GM21447 (cell line): ENCODE data around the gene PBXIP1.
A peak's percentile ranks its signal among the peaks of the same experiment; 100 is the strongest.

ENCODE experiments used
- ATAC-seq: cut with Tn5 transposase; IDR thresholded peaks from one replicate; pipeline ENCODE4 v1.9.1; 2021; ENCODE audit not compliant: unreplicated experiment

The PBXIP1 gene, protein sequence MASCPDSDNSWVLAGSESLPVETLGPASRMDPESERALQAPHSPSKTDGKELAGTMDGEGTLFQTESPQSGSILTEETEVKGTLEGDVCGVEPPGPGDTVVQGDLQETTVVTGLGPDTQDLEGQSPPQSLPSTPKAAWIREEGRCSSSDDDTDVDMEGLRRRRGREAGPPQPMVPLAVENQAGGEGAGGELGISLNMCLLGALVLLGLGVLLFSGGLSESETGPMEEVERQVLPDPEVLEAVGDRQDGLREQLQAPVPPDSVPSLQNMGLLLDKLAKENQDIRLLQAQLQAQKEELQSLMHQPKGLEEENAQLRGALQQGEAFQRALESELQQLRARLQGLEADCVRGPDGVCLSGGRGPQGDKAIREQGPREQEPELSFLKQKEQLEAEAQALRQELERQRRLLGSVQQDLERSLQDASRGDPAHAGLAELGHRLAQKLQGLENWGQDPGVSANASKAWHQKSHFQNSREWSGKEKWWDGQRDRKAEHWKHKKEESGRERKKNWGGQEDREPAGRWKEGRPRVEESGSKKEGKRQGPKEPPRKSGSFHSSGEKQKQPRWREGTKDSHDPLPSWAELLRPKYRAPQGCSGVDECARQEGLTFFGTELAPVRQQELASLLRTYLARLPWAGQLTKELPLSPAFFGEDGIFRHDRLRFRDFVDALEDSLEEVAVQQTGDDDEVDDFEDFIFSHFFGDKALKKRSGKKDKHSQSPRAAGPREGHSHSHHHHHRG

DNA sequence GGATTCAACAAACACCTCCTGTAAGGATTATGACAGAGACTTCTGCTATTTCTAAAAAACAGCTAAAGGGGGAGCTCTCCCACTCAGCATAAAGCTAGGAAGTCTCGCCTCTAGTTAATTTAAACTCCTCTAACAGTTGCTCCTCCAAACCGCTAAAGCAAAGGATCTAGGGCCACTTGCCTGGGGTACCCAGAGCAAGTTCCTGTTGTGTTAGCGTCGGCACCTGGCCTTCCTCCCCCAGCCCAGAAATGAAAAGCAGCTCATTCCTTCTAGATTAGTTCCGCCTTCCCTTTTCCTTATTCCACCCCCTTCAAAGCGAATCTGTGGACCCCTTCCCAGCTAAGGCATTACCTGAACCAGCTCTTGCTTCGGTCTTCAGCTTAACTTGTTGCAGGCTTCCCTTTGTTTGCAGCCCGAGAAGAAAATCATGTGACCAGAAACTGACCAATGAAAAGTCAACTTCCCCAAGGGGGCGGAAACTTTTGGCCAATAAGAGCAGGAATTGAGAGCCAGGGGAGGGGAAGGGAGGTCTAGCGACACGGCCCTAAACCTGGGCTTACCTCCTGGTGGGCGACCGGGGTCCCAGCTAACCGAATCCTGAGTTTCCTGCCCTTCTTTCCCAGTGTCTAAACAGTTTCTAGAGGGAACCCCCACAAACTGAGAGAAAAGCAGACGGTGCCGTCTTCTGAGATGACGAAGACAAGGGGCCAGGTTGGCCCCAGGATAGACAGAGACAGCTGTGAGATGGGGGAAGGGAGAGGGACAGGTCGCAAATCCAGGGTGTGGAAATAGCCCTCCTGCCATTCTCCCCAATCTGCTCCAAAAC lies at the start of gene PBXIP1:
Gene PBXIP1, minus strand, starts transcription at position 382 of the 826 bp plus-strand sequence. CDS start 2,378 bp downstream, outside the sequence.
- ATAC-seq = peak; percentile 62

DNA sequence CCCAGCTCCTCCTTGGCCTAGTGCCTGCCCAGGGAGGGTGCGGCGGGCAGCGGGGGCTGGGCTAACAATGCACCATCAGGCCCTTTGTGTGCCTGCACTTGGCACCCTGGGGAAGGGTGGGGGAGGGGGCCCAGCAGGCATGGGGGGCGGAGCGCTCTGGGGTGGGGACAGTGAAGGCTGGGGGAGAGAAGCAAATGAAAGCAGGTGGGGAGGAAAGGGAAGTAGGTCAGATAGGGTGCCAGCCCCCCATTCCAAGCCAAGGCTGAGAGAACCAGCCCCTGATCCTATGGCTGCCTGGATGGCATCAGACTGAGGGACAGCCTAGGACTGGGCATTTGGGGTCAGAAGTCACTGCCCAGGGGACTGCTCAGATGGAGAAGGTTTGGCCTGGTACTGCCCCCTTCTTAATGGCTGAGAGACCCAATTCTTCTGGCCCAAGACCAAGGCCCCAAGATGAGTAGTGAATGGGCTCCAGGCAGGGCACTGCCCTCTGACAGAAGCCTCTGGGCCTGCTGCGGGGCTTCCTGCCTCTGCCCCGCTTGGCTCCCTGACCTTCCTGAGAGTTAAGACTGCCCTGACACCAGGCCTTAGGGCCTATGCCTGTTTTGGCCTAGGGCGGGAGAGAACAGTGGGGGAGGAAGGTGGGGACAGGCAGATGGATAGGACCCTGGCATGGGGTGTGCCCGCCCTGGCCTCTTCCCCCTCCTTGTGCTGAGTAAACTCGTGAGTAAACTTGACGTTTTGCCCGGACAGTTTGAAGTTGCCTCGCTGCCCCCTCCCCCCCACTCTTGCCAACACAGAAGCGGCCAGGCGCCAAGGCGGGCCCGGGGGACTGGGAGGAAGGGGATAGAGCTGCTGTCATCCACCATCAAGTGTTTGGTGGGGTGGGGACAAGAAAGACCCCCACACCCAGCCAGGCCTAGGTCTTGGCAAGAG lies 49.4 kb upstream of the PBXIP1 start:
- no peak for ATAC-seq

DNA sequence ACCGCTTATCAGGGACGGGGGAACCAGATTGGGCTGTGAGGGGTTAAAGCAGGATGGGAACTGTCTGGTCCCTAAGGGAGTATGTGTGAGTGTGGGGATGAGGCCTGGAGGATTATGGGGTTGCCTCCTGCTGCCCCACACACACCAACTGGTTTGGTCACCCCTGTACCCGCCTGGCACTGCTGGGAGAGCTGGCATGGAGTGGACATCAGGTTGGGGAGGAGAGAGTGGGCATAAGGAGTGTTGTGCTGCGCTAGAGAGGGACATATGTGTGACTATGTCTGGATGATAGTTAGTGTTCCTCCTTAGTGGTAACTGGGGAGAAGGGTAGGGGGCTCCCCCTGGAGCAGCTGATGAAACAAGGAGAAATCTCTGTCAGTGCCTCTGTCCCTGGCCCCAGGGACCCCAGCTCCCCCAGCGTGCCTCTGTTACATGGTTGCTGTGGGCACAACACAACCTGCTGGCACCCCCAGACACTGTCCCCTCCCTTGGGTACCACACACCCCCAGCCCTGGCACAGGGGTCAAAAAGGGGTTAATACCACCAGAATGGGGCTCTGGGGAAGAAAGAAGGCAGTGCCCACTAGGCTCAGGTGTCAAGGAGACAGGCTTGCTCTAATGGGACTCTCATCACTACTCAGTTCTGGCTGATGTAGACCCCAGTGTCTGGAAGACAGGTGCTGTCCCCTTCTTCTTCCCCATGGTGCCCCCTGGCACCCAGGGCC lies 48.6 kb upstream of the PBXIP1 start:
- ATAC-seq = no peak

DNA sequence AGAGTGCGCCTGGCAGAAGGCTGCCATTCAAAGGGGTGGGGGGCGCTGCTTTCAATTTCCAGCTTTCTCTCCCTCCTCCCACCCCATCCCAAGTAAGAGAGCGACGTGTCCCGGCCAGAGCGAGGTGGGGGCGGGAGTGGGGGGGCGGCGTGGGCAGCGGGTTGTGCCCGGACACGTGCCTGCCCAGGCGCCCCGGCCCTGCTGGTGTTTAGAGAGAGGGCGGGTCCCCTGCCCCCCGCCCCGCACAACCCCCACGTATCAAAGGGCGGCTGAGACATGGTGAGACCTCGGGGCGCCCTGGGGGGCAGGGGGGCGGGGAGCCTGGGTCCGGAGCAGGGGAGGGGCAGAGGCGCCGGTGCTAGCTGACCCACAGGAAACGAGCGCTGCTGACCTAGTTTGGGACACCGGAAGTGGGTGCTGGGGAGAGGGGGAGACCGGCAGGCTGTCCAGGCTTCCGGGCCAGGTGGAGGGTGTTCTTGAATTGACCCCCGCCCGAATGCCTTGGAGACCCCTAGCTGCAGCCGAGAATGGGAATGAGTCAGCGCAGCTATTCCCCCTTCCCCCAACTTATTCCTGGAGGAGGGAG lies 48.0 kb upstream of the PBXIP1 start:
- no peak for ATAC-seq

DNA sequence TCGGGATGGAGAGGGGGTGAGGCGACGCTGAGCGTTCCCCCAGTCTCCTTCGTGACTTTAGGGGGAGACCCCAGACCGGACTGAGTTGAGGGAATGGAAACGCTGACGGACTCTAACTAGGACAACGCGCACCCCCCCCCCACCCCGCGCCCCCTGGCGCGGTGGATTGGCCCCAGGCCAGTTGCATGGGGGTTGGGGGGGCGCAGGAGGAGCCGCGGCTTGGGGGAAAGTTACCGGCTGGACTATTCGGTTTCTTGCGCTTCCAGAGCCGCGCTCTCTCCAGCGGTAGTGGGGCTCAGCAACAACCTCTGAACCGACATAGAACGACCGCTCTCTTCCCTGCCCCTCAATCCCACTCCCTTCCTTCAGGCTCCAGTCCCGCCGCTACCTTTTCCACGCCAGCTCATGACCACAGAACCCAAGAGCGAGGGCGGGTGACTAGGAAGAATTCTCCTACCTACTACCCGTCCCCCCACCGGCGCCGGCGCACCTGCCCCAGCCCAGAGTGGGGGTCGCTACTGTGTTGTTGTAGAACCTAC lies 47.4 kb upstream of the PBXIP1 start:
- ATAC-seq = no peak

DNA sequence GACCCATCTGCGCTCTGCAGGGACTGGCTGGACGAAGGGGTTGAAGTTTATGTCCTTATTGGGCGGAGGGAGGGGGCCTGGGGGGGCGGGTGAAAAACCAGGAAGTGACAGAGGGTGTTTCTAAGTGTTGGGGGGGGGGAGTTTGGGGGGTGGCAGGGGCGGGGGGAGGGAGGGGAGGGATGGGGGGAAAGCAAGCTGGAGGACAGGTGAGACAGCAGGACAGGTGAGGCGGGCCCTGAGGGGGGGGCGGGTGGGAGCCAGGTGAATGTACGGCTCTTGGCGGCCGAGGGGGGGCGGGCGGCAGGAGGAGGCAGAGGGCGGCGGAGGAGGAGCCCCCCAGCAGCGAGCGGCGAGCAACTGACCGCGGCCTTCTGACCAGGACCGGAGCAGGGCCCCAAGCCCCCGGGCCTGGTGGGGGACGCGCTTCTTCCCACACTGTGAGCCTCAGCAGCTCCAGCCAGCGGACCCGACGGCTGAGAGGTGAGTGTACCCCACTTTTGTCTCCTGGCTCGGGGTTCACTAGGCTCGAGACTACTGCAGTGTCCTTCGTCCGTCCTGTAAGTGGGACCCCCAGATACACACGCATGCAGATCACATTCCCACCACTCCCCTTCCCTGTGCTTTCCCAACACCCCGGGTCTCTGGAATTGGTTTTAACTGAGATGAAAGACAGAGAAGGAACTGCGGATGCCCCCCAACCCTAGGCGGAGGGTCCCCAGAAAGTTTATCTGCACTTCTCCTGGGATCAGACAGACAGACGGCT lies 46.7 kb upstream of the PBXIP1 start, which contains the start of gene ZBTB7B:
Gene ZBTB7B, plus strand, starts transcription at position 339 of the 763 bp plus-strand sequence. CDS start 11,859 bp downstream, outside the sequence.
- ATAC-seq = no peak

DNA sequence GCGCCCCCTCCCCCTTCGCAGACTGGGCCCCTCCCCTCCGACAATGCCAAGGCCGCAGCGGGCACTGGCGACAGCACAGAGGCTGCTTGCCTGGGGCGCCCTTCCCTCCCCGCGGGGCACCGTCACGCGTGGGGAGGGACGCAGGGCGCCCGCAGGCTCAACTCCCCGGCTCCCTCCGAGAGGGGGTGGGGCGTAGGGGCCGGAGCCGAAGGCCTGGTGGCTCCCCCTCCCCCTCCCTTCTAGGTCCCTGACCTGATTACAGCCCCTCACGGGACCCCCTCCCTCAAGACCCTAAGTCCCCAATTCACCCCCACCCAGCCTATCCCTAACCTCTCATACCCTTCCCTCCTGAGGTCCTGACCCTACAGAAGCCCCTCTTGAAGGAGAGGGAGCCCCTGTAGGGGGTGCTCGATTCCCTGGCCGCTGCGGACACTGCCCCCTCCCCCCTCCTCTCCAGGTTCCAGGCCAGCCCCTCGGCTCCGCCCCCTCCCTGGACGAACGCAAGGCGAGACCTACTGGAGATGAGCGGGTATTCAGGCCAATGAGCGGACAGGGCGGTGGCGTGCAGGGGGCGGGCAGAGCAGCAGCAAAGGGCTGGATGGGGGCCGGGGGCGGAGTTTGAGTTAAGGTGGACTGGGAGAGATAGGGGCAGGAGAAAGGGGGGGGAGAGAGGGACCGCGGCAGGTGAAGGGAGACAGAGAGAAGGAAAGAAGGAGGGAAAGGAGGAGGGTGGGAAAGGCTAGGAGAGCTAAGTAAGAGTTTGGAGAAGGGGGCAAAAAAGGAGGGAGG lies 46.0 kb upstream of the PBXIP1 start:
- ATAC-seq = peak; percentile 49

DNA sequence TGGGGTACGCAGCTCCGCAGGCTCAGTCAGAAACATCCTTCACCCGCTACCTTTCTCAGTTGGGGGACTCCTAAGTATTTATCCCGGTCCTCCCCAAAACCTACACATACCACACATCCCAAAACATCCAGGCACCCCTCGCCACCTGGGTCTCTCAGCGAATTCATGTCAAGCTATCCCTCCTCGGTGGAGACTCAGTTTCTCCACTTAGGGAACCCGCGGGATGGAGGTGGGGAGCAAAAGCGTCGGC lies 45.5 kb upstream of the PBXIP1 start:
- no peak for ATAC-seq

DNA sequence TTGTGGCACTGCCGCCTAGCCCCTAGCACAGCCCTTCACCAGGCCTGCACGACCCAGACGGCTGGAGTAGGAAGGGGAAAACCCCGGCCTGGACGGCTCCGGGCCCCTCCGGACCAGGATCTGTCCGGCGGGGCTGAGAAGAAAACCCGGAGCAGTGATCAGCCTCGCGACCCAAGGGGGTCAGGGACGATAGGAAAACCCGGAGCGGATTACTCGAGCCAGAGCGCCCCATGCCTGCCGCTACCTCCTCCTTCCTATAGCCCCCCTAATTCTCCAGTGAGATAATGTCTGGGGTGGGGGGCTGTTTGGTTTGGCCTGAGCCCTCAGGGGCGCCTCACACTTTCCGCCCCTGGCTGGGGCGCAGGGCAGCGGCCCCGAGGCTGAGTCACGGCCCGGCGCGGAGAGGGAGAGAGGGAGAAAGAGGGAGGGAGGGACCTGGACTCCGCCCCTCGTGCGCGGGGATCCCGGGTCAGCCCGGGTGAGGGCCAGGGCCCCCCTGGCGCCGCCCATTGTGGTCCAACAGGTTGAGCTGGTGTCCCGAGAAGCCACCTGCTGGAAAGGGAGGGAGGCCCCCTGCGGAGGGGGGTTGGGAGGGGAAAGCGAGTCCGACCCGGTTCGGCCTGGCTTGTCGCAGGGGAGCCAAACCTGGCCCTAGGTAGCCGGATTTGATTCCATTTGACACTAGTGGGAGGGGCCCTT lies 45.0 kb upstream of the PBXIP1 start:
- peak; percentile 38 for ATAC-seq

DNA sequence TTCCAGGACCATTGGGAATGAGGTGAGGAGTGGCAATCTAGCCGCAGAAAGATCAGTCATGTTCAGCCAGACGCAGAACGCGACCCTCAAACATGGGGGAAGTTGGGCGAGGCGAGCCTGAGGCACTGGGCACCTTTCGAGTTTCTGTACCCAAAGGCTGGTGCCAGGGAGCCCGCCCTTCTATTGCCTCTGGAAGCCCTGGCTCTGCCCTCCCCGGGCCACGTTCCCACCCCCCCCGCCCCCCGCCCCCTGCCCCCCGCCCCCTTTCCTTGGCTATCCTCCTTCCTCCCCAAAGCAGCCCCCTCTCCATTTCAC lies 44.5 kb upstream of the PBXIP1 start:
- ATAC-seq = no peak

DNA sequence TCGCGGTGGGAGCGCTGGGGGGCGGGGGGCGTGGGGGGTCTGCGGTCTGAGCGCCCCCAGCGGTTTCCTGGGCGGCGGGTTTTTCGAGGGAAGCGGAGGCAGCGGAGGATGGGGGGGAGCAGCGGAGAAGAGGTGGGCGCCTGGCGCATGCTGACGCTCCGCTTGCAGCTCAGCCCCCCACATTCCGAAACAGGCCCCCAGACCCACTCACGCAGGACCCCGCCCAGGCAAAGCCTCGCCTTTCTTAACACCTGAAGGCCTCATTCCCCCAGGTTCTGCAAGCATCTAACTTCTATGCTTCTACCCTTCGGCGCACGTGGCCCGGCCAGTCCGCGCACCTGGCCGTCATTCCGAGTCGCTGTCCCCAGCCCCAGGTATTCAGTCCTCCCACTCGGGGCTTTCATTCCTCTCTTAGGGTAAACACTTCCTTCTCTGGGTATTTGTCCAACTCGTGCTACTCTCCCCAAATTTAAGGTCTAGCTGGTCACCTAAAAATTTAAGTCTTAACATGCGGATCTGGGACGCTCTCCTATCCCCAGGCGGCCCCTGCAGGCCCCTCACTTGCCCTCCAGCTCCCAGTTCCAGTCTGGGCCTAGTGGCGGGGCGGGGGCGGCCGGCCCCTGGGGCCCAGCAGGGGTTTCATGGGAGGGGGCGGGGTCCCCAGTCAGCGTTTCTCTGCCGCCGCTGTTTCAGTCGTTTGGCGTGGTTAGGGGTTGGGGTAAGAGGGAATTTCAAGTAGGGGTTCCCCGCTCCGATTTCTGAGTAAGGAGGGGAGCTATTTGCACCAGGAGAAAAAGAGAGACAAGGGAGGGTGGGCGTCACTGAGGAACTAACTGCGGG lies 43.9 kb upstream of the PBXIP1 start:
- ATAC-seq = no peak

DNA sequence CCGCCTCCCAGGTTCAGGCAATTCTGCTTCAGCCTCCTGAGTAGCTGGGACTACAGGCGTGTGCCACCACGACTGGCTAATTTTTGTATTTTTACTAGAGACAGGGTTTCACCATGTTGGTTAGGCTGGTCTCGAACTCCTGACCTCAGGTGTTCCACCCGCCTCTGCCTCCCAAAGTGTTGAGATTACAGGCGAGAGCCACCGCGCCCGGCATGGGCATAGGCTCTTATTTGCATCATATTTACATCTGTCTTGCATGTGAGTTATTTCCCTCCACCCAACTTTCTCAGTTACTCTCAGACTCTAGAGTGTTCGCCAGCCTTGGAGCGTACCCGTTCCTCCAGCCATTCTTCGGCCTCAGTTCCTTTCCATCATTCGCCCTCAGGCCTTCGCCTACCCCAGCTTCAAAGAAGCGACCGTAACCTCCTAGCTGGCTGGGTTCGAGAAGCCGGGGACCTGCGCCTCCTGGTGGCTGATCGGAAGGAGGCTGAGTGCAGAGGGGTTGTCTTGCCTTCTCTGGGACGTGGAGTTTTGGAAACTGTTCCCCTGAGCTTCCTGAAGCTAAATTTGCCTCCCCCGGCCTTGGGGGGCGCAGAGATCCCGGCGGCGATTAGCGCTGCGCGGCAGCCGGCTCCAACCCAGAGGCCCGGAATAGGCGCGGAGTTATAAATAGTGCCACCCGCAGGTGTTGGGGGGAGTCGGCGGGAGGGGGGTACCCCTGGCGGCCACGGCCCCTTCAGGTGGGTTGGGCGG lies 43.1 kb upstream of the PBXIP1 start:
- no peak for ATAC-seq

DNA sequence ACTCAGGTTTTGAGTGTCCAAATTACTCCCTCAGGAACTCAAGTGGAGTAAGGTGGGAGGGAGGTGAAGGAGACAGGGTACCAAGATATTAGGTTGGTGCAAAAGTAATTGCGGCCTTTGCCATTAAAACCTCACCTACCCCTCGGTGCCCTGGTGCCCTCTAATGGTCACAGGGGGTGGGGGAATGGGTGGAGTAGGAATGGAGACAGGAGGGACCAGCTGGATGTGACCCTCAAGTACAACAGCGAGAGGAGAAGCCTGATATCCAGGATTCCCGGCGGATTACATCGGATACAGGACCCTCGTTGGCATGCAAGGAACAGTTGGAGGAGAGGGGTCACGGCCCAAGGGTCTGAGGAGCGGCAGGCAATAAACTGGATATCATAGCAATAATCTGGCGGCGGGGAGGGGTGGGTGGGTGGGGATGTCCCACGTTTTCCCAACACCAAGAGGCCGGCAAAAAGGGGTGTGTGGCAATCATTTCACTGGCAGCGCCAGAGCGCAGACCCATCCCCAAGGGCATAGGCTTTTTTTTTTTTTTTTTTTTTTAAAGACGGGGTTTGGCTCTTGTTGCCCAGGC lies 42.4 kb upstream of the PBXIP1 start:
- no peak for ATAC-seq

DNA sequence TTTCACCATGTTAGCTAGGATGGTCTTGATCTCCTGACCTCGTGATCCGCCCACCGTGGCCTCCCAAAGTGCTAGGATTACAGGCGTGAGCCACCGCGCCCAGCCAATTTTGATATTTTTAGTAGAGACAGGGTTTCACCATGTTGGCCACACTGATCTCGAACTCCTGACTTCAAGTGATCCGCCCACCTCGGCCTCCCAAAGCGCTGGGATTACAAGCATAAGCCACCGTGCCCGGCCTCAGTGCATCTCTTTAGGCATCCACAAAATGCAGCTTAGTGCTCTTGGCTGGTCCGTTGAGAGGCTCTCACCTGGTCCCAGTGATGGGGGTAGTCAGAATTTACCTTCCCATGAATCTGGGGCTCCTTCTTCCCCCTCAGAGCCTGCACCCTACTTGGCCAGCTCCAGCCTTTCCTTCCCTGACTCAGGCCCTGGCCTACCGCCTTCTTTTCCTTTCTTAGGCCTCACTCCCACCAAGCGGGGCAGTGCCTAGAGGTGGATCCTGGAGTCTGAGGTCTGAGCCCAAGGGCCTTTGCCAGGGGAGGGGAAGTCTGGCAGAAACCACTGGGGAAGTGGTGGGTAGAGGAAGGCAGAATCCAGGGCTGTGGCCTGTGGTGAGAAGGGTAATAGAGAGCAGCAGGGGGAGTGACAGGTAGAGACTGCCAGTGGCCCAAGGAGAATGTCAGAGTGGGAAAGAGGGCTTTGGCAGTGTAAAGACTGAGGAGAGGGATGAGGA lies 41.2 kb upstream of the PBXIP1 start:
- ATAC-seq = no peak
